AG20443 (cell line): ENCODE results near the gene AAK1.
"Not testable (repeated sequence)": the region's sequence is repeated elsewhere in the genome, so short reads cannot be mapped to it uniquely, and the experiment has no call there.

Experiments used
- DNase-seq: peaks from one replicate; pipeline ENCODE4 v3.0.0; 2012; ENCODE audit warnings: low spot score, mixed read lengths

The AAK1 gene

DNA sequence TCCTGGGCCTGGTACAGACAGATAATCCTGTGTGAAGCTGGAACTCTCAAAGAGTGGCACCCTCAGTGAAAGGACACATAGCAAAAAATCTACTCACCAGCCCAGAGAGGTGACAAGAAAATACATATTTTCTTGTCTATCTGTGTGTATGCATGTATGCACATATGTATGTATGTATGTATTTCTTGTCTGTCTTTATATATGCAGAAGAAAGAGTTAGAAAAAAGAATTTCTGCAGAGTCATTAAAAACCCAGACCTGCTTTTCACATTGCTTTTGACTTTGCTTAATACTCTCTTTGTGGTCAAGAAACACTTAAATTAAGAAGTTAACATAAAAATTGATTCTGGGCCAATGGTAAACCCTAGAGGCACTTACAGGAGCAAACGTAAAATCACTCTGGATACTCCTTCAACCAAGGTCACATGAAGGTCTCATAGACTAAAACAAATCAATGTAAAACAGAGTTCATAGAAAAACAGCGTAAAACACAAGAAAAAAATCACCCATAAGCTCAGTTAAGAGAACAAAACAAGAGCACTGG is 16.5 kb upstream of the AAK1 start:
- DNase-seq, result no peak

DNA sequence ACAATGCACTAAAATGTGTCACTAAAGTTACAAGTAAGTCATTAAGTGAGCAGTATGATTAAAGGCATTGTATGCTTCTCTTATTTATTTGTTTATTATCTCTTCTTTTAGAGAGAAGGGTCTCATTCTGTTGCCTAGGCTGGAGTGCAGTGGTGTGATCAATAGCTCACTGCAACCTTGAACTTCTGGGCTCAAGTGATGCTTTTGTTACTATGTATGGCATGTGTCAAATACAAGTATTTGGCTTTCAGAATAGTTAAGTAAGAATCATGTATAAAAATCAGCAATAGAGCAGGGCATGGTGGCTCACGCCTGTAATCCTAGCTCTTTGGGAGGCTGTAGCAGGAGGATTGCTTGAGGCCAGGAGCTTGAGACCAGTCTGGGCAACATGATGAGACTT is 15.8 kb upstream of the AAK1 start:
- DNase-seq, result no peak

DNA sequence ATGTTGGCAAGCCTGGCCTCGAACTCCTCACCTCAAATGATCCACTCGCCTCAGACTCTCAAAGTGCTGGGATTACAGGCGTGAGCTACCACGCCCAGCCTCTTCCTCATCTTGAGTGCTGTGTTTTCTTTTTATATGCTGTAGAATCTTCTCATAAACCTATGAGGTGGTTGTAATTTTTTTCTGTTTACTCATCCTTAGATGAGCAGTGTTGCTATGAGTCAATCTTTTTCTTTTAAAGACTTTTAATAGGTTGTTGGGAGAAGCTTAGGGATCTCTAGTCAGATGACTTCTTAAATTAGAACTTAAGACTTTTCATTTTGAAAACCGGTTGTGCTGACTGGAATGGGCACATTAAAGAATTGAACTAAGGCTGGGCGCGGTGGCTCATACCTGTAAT is 8.7 kb upstream of the AAK1 start:
- DNase-seq, result peak; percentile 65

DNA sequence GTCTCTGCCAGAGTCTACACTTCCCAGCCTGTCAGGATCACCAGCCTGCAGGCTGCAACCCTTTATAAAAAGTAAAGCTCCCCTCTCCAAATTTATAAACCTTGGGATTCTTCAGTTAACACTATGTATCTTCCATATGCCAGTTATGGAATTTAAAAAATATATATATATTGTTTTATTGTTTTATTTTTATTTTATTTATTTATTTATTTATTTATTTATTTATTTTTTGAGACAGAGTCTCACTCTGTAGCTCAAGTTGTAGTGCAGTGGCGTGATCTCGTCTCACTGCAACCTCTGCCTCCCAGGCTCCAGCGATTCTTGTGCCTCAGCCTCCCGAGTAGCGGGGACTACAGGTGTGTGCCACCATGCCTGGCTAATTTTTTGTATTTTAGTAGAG is 3.7 kb upstream of the AAK1 start:
- DNase-seq, result not testable (repeated sequence)

DNA sequence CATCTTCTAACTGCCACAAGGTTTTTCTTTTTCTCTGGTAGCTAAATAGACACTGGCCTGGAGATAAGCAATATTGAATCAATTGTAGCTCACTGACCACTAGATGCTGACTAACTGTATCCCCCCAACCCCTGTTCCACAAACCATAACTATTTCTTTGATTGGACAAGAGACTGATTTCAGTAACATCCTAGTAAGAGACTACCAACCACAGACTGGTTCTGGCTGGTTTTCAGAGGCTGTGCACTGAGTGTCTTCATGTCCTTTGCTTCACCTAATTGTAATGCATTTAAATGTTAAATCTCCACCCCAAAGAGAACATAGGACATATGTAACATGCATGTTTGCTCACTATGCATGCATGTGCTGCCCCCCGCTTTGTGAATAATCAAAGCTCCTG is 3.2 kb upstream of the AAK1 start:
- DNase-seq, result no peak

DNA sequence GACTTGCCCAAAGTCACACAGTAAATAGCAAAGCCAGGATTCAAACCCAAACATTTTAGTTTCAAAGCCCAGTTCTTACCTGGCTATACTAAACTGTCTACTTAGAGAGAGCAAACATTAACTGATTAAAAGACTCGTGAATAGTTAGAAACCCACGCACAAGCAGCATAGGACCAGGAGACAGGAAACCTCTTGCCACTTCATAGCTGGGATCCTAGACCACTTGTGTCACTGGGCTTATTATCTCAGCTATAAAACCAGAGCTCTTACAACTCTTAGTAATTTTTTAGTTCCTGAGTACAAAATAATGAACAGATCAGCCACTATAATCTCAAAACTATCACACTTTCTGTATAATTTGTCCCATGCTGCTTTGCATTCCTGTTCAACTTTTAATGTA is 2.4 kb upstream of the AAK1 start:
- no peak for DNase-seq

DNA sequence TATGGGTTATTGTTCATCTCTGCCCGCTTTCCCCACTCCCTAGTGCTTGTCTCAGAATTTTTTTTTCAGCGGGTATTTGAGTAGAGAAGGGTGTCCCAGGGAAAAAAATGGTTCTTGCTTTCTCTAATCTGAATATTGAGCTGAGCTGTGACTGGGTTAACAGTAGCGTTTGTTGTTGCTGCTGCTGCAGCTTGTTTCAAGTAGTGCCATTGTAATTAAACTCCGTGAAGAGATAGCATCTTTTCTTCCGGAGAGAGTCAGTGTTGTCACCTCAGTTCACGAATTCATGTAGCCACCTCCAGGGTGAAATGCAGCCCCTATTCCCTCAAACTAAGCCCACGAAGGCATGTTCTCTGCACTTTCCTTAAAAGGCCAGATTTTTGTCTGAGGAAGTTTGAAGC is 1.5 kb upstream of the AAK1 start:
- DNase-seq, result no peak

DNA sequence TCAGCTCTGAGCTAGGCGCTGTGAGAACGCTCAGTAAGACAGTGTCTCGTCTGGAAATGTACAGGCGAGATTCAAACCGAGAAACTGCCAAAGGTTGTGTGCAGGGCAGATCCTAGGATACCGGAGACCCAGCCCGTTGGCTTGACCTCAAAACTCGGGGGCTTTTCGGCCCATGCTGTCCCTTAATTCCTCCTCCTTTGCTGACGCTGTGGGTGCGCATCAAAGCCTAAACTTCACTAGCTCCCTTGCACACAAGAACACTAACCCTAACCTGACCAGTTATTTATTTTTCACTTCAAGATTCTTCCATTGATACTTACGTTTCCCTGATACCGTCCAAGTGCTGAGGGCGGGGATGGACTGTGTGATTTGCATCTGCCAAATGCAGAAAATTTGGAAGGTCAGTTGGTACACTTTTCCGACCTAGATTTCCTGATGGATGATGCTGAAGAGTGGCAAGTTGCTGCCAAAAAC is 1.0 kb upstream of the AAK1 start:
- no peak for DNase-seq

DNA sequence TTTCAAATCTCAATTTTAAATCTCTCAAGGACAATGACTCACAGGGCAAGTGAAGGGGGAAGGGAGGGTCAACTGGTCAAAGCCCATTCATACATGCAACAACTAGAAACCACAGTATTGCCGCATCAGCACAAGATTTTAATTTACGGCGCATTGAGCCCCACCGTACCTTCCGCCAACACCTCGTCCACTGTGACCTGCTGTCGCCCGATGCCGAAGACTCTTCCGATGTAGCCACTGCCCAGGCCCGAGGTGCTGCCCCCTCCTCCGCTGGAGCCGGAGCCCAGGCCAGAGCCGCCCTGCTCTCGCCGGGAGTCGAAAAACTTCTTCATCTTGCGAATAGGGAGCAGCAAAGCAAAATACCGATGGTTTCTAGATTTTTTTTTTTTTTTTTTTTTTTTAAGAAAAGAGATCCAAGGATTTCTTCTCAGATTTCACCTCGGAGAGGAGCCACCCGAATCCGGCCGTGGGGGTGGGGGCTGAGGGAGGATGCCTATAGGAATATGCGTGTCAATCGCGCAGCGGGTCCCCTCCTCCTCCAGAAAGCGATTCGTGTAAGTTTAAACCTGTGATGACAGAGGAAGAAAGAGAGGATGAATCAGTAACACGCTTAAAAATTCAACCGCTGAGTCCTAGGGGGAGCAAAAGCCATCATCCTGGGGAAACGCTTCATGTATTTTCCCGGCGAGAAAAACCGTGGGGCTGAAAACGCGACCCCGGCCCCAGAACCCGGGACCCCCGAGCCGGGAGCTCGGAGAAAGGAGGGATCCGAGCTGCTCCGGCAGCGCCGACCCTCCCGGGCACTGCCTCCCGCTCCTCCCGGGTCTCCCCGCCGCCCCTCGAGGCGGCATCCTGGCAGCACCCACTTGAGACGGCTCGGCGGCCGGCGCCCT is 584 bp downstream of the AAK1 start:
- DNase-seq, result peak; percentile 60

DNA sequence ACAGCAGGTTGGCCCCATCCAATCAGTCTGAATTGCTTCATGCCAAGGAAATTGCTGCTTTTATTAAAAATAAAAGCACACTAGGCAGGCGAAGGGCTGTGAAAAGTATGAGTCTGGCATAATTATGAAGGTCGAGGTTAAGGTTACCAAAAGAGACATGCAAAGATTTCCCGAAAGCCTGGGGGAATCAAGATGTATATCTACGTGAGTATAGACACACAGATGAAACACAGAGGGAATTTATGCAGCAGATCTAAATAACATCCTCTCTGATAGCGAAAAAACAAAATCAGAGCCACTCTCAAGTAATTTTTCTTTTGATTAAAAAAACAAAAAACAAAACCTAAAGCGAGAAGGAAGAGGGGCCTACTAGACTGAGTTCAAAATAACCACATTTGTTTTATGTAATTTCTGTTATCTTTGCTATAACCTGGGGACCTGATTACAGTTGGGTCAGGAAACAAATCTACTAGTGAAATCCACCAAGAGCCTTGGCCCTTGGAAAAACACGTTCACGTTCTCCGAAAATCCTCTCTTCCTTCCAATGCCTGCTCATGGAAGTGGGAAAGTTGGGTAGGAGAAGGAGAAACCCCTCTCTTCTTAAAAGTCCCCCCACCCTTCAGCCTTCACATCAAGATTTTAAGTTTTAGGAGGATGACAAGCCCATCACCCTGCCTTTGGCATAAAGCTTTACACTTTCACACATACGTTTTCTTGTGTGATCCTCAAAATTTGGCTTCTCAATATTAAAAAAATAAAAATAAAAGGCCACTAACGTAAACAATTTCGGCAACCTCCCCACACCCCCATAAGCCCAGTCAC is 1.4 kb downstream of the AAK1 start:
- no peak for DNase-seq

DNA sequence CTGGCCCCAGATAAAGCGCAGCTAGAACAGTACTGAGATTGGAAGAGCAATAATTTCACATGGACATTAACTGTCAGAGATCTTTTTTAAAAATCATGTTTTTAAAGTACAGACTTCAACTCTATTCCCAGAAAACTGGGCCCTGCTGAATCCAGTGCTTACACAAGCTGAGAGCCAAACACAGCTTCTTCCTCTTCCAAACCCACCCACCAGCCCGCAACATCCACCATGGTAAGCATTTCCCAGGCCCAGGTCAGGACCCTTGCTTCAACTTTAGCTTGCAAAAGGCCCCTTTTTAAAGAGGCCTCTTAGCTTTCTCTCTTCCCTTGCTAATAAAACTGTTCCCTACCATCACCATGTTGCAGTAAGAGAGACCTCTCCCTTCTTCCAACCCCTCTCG is 2.1 kb downstream of the AAK1 start:
- DNase-seq, result no peak

DNA sequence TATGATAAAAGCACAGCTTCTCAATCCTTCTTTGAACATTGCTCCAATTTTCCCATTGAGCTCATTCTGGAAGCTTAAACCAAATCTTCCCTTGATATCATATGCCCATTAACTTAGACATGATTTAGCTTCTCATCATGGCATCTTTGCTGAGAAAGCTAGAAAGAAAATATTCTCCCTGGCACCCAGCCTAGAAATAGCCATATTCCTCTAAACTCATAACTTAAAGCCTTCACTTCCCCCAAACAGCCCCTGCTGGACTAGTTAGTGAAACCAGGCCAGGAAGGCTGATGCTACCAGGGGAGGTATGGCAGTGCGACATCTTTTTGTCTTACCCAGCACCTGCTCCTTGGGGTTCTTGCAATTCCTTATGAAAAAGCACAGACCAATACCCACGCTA is 4.3 kb downstream of the AAK1 start:
- DNase-seq, result no peak

DNA sequence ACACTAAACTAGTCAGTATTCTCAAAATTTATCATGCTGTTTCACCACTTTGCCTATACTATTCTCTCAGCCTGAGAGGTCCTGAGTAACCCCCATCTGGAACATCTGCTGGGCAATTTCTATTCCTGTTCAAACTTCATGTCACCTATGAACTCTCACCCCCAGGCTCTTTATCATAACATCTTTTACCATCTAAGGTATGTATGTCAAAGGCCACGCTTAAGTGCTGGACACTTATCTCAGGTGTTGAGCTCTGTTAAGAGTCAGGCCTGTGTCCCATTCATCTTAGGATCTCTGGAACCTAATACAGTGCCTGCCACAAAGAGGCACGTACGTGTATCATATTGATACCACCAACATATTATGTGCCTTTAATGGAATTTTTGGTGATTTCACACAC is 4.9 kb downstream of the AAK1 start:
- no peak for DNase-seq

DNA sequence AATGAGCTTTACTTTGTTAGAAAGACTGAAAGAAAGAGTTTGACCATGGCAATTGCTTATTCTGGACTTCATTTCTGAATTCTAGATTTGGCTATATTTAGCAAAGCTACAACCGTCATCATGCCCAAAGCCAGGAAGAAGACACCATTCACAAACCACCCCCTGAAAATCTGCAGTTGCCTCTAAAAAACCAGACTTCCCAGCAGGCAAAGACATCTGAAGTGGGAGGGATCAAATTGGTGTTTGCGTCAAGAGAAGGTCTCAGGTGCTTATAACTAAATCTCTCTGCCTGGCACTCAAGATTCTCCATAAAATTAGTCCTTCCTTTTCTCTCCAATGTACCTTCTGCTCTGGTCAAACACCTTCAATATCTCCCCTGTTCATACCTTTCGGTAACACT is 5.6 kb downstream of the AAK1 start:
- no peak for DNase-seq

DNA sequence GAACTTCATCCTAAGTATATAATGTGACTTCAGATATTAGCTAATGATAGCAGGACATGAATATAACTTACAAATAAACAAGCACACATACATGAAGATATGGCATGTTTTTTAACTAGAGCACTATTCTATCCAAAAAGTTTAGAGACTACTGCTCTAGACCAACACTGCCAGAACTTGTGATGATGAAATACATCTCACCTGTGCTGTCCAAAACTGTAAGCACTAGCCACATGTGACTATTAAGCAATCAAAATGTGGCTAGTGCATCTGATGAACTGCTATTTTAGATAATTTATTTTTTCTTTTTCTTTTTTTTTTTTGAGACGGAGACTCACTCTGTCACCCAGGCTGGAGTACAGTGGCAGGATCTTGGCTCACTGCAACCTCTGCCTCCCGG is 7.1 kb downstream of the AAK1 start:
- no peak for DNase-seq

DNA sequence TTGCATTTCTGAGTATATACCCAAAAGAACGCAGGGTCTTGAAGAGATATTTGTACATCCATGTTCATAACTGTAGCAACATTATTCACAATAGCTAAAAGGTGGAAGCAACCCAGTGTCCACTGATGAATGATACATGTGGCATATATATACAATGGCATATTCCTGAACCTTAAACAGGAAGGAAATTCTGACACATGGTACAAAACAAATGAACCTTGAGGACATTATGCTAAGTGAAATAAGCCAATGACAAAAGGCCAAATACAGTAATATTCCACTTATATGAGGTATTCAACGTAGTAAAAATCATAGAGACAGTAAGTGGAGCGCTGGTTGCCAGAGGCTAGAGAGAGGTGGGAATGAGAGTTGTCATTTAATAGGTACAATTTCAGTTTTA is 8.1 kb downstream of the AAK1 start:
- no peak for DNase-seq

DNA sequence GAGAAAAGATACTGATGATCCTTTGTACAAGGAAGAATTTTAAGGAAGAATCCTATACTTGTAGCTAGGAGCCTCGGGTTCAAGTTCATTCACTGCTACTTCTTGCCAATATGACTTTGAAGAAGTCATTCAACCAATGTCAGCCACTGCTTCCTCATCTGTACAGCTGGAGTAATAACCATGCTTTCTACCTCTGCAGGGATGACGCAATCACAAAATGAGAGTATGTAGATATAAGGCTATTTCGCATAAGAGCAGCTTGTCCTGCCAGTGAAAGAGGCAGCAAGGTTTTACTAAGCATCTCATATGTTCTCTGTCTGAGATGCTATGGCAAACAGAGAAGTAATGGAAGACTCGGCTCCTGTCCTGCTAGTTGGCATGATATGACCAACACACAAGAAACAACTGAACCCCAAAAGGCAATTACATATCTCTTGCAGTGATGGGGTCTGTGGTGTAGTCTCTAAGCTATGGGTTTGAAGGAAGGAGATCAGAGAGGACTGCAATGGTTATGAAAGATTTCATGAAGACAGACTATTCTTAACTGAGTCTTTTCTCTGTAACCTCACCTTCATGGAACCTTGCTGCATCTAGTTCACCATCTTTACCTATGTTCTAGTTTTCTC is 9.2 kb downstream of the AAK1 start:
- DNase-seq, result no peak

DNA sequence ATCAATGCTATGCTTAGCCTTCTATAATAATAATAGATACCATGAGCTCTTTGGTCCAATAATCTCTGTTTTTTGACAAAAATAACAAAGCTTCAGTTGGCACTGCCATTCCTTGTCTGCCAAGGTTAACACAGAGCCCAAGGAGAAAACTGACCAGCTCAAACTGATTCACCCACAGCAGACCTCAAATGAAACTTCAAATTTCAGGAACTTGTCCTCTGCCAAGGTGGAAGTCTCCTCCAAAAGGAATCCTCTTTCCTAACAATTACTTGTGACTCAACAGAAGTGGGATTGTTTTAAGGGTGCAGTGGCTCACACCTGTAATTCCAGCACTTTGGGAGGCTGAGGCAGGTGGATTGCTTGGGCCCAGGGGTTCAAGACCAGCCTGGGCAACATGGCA is 12.1 kb downstream of the AAK1 start:
- DNase-seq, result no peak

DNA sequence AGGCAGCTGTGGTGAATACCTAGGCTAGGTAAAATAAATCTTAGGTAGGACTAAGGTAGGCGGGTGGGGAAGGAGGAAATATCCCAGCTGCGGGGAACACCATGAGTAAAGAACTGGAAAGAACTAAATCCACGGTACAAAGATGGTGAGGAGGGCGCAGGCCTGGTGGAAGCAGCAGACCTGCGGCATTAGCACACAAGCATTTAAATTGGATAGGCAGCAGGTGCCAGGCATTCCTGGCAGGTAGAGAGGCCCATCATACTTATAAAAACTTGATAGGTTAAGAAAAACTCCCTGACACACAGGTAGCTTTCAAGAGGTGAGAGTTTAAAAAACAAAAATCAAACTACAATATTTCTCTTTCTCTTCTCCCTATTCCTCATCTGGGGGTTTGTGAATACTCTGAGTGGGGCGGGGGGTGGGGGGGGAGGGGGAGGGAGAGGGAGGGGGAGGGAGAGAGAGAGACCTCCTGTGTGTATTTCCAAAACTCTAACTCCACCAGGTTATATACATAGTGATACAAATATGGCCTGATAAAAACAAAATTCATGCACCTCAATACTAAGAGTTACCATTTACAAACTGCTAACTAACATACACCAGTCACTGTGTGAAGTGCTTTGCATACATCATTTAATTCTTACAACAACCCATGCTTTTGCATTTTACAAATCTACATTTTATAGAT is 13.5 kb downstream of the AAK1 start:
- no peak for DNase-seq

DNA sequence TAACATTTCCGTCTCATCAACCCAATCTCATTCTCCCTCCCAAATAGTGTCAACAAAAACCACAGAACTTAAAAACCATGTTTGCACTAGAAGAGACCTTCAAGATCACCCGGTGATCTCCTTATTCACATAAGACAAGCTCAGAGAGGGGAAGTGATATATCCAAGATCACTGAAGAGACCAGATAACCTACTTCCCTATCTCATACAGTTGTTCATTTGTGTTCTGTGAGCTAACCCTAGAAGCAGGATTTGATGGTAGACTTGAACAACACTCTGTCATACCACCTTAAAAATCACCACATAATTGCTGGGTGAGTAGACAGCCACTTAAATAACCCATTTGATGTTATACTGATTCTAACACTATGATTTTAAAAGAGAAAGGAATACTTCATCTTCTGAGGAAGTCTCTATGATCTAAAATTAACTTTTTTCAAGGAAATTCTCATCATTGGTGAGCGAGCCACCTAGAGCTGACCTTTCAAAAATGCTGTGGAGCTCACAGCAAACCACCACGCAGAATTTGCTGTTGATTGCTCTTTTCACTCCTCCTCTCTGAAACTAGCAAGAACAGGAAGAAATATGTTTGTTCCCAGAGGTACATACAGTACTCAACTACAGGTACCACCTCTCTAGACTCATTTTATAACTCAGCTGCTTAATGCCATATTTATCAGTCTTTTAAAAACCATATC is 15.1 kb downstream of the AAK1 start:
- no peak for DNase-seq

DNA sequence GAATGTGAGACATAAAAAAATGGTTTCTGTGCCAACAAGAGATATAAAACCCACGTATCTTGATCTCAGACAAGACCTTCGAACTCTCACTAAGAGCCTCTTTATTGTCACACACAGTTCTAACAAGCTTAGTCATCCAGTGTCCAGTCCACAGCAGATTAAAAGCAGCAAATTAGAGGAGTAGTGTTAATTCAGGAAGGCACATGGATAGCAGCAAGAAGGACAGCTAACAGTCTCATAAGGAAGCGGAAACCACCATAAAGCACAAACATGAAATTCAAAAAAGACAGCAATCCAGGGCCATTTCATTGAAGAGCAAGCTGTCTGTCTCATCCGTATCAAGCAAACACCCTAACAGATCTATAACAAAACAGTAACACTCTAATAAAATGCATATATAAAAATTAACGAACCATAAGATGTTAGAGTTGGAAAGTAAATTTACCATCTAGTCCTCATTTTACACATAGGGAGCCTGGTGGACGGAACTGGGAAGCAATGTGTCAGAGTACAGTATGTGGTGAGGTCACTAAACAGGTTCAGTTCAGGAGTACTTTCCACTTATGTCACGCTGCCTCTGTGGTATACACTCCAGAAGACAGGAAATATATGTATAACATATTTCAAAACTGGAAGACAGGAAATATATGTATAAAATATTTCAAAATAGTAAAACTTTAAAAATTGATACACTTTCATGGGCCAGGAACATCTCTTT is 18.3 kb downstream of the AAK1 start:
- no peak for DNase-seq
